LHCN-M2 (cell line): ENCODE data around the gene CLPSL1. TPM values are rescaled to one million over a fixed set of nuclear protein-coding genes. Genes with fewer than 3 reads are reported as not detected.

Source experiments
- DNase-seq: peaks from one replicate; pipeline ENCODE4 v3.0.0-alpha.2; 2012; ENCODE audit warnings: low read depth
- total RNA-seq: library from RNA; depleted of rRNA; stranded (reverse); fragments of >200 nt; gene quantifications from 2 replicates; pipeline ENCODE4 v1.2.3, GENCODE V29; 2014

CLPSL1 gene
- total RNA-seq, 1 experiment from 2014 or later: not detected

DNA sequence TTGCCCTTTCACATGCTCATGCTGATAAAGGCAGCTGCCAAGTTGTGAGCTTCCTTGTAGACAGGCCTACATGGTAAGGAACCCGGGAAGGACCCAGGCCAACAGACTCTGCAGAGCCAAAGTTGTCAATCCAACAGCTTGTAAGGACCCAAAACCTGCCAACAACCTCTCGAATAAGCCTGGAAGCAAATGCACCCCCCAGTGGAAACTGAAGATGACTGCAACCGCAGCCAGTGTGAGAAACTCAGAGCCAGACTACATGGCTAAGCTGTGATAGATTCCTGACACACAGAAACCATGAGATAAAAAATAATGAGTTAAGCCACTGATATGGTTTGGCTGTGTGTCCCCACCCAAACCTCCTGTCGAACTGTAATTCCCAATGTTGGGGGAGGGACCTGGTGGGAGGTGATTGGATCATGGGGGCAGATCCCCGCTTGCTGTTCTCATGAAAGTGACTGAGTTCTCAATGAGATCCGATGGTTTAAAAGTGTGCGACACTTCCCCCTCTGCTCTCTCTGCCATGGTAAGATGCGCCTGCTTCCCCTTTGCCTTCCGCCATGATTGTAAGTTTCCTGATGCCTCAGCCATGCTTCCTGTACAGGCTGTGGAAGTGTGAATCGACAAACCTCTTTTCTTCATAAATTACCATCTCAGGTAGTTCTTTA is 23.2 kb upstream of the CLPSL1 start:
- peak; percentile 38 for DNase-seq

GRCh38 chr6:35759426-35759825 is 21.4 kb upstream of the CLPSL1 start:
- DNase-seq: no peak

DNA sequence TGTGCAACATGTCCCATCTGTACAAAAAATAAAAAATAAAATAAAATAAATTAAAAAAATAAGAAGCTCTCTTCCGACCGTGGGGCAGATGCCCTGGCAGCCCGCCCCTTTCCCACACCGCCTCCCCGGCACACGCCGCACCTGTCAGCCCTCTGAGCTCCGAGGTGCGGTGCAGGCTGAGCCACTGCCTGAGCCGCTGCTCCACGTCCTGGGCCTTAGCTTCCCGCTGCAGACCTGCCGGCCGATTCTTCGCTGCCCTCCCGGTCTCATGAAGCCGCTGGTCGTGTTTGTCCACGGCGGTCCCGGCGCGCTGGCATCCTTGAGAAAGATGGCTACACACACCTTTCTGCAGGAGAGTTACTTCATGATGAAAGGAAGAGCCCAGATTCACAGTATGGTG is 15.1 kb upstream of the CLPSL1 start:
- no peak for DNase-seq

DNA sequence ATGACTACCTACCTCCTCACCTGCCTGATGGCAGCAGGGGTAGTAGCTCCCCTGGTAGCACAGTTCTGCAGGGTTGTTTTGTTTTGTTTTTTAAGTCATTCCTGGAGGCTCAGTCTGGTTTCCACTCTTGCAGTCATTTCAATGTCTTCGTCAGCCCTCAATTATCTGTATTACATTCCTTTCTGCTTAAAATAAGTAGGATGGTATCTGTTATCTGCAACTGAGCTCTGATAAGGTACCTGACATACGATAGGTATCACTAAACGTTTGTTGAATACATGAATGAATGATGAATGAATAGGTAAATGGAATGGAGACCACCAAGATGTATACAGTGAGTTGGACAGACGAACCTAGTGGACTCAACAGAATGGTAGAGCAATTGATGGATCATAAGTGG is 11.6 kb upstream of the CLPSL1 start:
- DNase-seq: no peak

DNA sequence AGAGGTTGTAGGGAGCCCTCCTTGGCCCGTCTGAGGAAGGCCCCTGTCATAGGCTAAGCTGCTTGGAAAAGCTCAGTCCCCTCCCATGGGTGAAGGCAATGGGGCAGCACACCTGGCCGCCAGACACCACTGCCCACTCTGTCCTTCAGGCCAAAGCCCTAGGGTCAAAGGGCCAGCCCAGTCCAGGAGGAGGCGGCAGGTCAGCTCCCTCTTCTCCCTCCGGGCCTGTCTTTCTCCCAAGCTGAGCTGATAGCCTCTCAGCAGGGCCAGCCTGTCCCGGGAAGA is 9.5 kb upstream of the CLPSL1 start:
- no peak for DNase-seq

DNA sequence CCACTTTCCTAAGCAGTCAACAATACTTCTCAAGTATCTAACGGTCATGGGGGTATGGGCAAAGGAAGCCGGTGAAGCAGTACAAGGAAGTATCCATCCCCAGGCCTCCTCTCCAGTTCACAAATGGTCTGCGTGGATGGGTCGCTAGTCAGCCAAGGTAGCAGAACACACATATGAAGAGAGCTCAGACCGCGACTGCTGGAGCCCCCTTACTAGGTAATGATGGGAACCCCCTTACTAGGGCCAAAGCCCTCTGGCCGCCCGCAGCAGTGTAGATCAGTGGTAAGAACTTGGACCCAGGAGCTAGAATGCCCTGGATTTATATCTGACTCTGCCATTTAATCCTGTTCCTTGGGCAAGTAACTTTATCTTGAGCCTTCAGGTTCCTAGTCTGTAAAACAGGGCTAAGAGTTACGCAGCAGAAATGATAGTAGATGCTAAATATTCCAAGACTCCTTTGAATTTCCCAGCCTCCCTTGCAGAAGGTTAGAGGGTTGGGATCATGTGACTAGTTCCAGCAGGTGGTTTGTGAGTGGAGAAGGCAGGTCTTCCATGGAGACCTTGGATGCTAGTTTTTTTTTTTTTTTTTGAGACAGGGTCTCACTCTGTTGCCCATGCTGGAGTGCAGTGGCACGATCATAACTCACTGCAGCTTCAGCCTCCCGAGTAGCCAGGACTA is 6.6 kb upstream of the CLPSL1 start:
- DNase-seq: no peak

- DNase-seq: no peak
Observed at GRCh38 chr6:35775031-35775430, 5.8 kb upstream of the CLPSL1 start.

DNA sequence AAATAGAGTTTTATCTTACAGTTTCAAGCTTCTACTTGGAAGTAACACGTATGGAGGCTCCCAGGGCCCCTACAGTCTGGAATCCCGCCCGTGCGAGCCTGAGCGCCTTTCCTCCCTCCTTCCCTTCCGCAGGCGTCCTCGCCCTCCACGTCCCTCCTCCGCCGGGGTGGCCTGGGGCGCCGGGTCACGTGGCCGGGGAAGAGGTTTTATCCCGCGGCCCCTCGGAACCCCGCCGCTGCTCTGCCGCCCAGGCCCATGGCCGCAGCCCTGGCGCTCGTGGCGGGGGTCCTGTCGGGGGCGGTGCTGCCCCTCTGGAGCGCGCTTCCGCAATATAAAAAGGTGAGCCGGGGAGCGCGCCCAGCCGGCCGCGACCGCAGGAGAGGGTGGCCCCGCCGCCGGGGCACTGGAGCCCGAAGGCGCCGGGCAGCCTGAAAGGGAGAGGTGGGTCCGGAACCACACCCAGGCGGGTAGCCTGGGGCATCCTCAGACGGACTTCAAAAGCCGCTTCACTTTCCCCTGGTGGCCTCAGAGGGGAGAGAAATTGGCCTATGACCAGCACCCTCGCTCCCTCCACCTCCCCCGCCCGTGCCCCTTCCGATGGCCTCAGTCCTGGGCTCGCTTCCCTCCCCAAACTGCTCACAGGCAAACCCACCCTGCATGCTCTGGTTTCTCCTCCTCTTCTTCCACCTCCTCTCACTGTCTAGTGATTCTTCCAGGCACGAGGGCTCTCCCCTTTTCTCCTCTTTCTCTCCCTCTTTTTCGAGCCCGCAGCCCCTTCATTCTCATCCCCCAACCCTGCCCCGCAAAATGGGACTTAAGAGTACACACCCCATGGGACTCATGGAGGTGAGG is 4.2 kb upstream of the CLPSL1 start, which contains the start of gene CLPSL2:
Gene CLPSL2 (plus strand): TSS at position 235 of the 852 bp plus-strand sequence. CDS start 21 bp downstream, at position 256.
- no peak for DNase-seq

DNA sequence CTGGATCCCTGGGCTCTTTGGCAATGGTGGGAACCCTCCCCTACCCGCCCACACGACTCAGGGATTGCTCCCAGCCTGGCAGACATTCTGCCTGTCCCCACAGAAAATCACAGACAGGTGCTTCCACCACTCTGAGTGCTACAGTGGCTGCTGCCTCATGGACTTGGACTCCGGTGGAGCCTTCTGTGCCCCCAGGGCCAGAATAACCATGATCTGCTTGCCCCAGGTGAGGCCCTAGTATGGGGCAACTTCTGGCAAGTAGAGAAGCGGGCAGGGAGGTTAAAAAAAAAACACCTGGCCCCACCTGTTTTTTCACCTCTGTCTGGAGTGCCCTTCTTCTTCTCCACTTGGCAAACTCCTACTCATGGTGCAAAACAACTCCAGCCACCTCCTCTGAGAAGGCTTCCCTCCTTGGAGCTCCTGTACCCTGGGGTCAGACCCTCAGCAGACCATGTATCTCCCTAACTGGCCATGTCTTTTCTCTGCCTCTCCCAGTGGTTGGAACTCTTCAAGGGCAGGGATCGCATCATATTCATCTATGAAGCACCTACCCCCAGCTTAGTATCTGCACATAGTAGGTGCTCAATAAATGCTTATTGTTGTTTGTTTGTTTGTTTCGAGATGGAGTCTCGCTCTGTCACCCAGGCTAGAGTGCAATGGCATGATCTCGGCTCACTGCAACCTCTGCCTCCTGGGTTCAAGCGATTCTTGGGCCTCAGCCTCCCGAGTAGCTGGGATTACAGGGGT is 3.3 kb upstream of the CLPSL1 start:
- DNase-seq: no peak

- DNase-seq: no peak
Observed at GRCh38 chr6:35778437-35778836, 2.4 kb upstream of the CLPSL1 start.

DNA sequence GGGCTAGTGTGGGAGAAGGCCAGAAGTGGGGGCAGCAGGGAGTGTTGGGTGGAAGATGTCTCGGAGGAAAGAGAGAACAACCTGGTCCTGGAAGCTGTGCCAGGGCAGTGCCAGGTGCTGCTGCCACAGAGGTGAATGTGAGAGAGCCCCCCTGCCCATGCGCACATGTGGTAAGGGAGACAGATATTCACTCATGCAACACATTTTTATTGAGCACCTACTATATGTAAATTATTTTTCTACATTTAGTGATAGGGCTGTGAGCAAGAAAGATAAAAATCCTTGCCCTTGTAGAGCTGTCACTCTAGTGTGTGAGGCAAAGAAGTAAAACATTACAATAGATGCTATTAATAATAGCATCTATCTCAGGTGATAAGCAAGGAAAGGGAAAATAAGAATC is 471 bp downstream of the CLPSL1 start:
- DNase-seq: no peak

DNA sequence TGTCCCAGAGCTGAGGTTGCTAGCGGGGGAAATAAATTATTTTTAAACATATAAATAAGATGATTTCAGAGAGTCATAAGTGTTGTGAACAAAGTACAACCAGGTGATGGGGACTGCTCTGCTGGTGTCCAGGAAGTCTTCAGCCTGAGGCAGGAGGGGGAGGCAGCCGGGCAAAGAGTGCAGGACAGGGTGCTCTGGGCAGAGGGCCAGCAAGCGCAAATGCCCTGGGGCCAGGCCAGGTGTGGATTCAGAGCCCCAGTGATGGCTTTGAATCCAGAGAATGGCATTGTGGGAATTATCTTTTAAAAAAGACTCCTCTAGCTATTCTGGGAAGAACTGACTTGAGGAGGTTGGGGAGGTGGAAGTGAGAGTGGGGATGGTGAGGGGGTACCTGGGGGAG is 1.6 kb downstream of the CLPSL1 start:
- no peak for DNase-seq

DNA sequence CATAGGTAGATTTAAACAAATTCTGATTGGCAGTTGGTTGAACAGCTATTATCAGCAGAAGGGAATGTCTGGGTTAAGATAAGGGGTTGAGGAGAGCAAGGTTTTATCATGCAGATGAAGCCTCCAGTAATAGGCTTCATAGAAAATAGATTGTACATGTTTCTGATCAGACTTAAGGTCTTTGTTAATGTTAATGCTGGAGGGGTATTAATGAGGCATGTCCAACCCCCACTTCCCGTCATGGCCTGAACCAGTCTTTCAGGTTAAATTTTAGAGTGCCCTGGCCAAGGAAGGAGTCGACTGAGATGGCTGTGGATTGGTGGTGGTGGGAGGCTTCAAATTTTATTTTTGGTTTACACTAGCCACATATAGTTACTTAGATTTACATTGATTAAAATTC is 3.4 kb downstream of the CLPSL1 start:
- no peak for DNase-seq

- no peak for DNase-seq
Observed at GRCh38 chr6:35786272-35786671, 5.5 kb downstream of the CLPSL1 start.

DNA sequence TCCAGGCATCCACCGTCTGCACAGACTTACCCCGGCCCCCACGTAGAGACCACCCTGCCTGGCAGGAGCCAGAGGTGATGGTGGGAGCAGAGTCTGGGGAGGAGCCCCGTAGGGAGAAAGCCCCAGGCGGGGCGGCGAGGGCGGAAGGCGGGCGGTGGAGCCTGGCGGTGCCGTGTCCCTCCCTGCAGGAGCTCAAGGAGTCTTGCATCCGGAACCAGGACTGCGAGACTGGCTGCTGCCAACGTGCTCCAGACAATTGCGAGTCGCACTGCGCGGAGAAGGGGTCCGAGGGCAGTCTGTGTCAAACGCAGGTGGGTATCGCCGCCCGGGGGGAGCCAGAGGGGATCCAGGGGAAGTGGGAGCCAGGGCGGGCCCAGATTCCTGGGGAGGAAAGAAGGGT is 6.0 kb downstream of the CLPSL1 start:
- DNase-seq: no peak

- no peak for DNase-seq
Observed at GRCh38 chr6:35787266-35788218, 6.7 kb downstream of the CLPSL1 start.

- DNase-seq: no peak
Observed at GRCh38 chr6:35788423-35788982, 7.7 kb downstream of the CLPSL1 start.

GRCh38 chr6:35790683-35791082 is 9.9 kb downstream of the CLPSL1 start:
- no peak for DNase-seq

GRCh38 chr6:35794536-35795452 is 14.0 kb downstream of the CLPSL1 start:
- no peak for DNase-seq
